GM21825 (cell line): Measurements from ENCODE around the gene WDR72.

Experiments used
- ATAC-seq: cut with Tn5 transposase; IDR thresholded peaks from one replicate; pipeline ENCODE4 v1.9.1; 2021; ENCODE audit warnings: mild to moderate bottlenecking, moderate library complexity; ENCODE audit not compliant: unreplicated experiment

WDR72 gene

DNA sequence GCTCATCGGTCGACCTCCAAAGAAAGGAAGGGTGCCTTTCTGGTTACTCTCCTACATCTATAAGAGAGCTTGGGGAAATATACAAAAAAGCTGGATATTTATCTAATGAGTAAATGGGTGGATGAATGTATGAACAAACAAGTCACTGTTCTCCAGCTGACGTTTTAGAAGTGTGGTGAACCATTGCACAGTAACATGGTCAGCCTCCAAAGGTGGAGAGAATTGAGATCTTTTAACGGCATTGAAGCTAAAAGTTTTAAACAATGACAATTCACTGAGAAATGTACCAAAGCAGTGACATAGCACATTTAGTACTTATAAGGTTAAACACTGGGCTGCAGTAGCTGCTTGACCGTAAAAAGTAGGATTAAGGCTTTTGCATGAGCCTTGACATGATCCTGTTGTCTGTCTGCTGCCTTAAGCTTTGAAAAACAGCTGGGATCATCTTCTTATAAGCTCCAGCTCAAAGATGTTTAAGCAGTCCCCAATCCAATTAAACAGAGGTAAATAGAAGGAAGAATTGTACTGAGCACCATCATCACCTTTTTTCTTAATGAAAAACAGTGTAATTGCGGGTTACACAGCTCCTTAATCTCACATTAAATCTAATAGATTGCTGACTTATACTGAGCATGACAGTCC lies 222.9 kb downstream of the WDR72 start:
- ATAC-seq = no peak

DNA sequence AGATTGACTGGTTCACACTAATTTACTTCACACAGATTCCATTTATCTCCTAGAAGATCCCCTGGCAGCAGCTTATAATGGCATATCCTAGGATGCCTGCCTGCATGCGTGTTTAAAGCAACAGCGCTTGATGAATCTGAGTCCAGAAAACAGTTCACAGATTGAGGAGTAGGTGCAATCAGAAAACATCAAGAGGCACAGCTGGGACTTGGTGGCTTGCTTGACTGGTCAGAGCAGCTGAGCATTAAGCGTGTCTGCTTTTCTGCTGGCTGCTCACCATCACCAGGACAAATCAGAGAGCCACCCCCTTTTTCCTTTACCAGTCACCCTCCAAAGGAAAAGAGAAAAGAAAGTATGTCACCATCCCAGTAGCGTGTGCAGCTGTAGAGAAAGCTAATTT lies 223.6 kb downstream of the WDR72 start:
- ATAC-seq = no peak

DNA sequence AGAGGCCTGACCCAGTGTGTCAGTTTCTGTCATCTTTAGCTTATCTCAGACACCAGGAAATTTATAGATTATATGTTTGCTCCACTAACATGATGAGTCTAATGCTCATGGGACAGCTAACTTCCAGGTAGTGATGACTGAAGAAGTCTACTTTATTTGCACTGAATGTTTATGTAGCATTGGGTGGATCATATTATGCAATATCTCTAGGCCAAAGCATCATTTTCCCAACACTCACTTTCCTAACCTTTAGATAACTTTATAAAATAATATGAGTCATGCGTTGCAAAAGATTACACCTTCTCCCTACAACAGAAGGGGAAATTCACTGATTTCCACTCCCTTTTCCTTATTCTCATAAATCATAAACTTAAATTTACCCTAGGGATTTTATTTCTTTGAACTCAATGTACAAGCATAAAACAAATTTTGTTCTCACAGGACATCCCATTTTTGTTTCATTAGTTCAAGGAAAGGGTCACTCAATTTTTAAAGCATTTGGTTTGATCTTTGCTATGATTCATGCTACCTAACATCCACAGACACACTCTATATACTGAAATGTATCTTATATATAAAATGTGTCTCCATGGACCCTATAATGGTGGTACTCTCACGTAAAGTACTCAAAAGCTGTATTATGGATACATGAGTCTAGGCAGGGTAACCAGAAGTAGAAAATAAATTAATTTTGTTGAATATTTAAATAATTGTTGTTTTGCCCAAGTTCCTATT lies 225.2 kb downstream of the WDR72 start:
- no peak for ATAC-seq

DNA sequence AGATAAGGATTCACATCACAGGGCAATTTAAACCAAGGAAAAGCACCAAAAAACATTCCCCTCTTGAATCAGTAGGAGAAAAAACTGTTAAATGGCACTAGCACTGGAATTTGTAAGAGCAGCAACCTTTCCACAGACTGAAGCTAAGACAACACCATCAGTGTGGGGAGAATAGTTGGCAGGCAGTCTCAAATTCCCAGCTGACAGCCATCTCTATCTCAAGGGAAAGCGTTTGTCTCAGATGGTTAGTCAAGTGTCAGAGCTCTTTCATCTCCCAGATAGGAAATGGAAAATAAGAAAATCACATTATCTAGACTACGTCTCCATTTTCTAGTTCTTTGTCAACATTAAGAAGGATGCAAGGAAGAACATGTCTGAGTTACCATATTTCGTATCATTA lies 228.7 kb downstream of the WDR72 start:
- ATAC-seq = no peak

DNA sequence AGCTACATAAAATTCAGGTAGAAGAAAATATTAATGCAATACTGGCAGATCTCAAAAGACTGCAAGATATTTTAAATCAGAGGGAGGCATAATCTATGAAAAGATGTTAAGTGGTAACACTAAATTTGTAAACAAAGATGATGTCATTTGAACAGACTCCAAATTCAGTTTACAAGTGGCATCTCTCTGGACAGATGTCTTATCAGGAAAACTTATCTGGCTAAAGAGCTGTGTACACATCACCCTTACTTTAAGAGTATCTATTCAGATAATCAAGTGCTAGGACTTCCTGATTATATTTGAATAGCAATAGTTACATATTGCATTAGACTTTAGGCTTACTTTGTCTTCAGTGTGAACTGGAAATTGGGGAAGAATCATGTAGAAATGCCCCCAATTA lies 231.5 kb downstream of the WDR72 start:
- ATAC-seq = no peak

DNA sequence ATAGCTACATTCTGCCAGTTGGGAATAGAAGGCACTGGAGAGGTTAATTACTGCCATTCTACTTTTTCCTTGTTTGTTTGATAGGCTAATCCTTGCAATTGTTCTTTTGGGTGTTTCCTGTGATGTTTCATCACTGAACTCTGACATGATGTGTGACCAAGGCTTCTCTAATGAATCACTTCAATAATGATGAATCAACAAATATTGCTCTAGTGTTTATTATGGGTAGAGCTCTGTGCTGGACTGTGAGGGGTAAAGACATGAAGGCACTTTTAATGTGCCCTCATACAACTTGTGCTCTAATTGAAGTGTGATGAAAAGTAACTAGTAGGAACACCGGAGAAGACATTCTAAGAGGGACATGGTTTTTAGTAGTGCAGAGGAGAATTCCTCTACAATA lies 233.6 kb downstream of the WDR72 start:
- no peak for ATAC-seq

DNA sequence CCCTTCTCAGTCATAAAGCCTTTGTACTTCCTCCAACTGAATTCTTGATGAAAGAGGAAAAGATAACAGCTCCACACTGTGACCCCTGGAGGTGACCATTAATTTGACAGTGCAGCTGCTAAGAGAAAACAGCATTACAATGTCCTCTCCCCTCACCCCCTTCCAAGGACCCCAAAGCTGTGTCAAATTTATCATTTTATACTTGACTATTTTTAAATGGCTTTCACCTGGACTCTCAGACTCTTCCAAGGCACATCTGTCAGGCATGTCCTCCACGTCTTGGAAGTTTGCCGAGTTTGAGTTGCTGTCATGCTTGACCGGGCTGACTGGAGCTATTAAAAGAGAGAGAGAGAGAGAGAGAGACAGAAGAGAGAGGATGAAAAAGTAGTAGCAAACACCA lies 236.5 kb downstream of the WDR72 start:
- no peak for ATAC-seq

DNA sequence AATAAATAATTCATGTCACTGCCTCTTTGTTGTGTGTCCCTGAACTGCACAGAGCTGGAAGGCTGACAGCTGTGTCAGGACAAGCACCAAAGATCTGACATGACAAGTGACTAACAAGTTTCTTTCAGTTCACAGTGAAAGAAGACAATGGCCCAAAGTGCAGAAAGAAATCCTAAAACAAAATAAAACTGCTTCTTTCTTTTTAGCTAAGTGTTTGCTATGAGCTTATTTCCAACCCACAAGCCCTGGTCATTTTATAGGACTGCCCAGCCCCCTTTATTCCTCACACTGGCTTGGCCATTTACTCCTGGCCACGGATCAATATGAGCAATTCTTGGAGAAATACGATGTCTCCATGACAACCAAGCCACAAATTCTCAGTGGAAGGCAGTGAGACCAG lies 238.5 kb downstream of the WDR72 start:
- ATAC-seq = no peak

DNA sequence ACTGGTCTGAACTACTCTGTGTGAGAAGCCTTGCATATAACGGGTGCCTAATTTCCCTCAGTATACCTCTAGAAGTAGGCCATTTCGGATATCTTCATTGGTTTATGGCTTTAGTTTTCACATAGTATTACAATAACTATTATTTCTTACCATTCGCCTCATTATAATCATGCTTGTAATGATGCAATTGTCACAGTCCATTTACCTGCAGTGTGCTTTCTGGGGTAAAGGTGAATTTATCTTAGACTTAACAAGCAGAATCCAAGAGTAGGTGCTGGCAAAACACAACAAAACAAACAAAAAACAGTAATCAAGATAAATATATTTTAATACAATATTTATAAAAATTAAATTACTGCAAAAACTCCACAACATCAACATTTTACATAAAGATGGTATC lies 246.0 kb downstream of the WDR72 start:
- ATAC-seq = no peak

DNA sequence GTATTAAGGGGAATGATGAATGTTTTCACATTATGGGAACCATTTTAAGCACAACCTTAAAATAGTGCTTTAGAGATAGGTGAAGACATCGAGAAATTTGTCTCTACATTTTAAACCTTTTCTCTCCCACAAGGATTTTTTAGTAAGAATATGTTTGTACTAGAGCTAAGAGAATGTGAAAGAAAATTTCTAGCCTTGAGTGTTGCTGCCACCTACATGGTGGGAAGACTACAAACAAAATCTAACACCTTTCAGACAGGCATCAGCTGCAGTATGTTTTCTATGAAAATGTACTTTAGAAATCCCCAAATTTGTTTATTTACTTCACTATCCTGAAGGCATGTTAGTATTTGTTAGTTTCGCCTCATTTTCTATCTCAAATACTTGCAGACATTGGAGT lies 247.4 kb downstream of the WDR72 start:
- no peak for ATAC-seq

DNA sequence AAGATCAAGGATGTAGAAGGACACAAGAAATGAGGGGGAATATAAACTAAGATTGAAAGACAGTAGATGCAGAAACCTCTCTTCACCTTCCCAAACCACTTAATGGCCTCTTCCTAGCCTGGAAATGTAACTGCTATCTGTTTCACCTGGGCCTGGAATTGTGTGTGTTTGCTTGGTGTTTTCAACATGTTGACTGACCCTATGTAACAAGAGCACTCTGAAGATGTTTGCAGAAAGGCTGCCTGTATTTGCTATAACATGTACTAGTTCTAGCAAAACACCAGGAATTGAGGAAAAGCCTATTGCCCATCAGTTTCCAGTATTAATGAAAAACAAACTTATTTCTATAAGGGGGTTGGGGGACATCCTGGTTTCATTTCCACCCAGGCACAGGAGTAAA lies 248.3 kb downstream of the WDR72 start:
- no peak for ATAC-seq

DNA sequence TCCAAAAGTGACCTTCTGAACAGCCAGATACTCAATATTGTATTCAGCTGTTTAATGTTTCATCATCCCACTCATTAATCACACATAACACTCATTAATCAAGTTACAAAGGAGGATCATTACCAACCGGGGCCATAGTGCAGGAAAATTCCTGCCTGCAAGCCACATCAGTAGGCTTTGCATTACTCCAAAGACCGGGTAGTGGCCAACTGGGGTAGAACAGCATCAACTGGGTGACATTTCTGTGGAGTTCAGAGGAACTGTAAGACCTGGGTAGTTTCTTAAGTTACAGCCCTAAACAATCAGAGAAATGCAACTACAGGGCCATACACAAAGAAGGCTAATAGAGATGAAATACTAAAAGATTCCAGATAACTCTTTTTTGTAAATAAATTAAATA lies 253.1 kb downstream of the WDR72 start:
- ATAC-seq = no peak

DNA sequence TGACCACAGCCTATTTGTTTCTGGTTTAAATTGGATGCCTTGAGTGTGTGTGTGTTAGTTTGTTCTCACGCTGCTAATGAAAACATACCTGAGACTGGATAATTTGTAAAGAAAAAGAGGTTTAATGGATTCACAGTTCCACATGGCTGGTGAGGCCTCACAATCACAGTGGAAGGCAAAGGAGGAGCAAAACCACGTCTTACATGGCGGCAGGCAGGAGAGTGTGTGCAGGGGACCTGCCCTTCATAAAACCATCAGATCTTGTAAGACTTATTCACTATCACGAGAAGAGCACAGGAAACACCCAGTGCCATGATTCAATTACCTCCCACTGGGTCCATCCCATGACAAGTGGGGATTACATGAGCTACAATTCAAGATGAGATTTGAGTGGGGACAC lies 260.5 kb downstream of the WDR72 start:
- no peak for ATAC-seq

DNA sequence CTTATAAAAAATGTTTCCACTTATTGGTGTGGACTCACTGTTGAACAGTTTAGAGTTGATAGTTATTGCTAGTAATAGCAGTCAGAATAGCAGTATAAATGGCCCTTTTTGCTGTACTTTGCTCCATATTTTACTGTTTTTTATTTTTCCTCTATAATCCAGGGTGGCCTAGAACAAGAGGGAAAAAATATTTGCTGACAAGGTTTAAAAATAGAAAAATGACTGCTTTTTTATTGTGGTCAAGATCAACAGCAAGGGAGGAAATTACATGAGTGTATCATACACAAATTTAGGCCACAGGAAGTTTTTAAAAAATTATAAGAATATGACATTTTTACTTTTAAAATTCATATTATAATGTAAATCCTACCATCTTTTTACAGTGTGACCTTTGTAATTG lies 269.1 kb downstream of the WDR72 start:
- ATAC-seq = no peak

DNA sequence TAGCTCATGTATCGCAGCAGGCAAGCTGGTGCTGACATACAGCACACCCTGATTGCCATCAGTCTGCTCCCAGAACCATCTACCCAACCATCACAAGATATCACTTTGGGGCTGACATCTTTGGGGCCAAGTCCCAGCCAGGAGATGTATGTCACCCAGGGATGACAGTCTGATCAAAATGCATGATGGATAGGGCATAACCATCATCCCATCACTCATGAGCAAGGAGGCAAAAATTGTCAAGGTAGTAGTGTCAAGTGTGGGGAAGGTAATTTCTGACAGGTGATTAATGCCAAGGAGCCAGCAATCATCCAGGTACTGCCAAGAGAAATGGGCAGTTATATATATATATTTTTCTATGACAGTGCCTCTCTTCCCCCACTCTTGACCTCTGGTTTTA lies 277.4 kb downstream of the WDR72 start:
- no peak for ATAC-seq

DNA sequence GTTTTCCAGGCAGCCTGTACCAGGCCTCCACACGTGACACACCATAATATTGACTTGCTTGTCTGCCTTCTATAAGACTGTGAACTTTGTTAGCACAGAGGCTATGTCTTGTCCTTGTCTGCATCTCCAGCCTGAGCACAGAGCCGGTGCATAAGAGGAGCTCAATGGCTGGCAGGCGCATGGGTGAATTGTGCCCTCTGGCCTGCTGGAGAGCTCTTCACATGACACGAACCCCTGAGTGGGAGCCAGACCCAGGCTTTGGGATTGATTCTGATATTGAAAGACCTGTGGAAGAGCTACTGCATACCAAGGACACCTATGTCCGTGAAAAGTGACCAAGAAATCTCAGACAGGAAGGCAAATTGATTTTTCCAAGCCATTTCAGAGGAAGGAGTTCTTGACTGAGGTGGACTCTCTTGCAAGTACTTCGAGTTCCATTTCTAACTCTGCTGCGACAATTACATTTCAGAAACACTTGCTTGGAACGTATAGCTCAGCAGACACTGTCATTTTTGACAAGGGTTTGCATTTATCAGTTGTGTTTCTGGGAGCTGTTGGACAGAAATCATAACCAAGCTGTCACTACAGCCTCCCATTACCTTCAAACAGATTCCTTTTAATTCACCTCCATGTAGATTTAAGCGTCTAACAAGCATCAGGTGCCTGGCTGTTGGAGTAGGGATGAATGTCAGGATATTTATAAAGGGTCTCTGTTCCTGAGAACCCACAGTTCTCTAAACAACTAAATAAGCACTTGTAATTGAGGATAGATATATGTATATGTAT lies 281.3 kb downstream of the WDR72 start:
- no peak for ATAC-seq

DNA sequence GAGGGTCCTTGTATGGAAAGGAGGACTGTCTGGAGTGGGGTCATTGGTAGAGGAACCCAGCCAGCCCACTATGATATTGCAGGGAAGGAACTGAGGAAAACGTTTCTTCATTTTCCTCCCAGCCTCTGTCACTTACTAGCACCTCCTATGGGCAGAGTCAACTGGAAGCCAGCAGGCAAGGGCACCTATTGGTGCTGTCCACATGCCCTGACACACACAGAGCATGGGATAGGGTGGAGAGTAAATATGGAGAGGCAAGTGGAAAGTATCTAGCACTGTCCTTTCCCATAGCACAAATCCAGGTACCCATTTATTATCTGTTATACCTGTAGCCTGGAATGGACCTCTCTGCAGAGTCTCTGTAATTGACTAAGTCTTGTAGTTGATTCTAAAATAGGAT lies 285.6 kb downstream of the WDR72 start:
- no peak for ATAC-seq

DNA sequence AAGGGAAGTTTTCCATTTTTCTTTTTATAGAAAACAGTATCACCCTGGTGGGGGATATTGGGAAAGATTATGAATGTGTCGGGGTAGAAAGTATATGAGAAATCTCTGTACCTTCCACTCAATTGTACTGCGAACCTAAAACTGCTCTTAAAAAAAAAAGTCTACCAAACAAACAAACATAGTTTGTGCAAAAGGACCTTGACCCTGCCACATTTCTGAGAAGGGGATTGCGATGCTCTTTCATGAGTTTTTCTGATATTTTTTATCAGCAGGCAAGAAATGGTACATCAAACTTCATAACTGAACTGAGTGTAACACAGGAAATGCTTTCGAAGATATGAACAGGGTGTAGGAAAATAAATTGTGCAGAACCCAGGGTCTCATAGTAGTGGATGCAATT lies 286.0 kb downstream of the WDR72 start:
- no peak for ATAC-seq

DNA sequence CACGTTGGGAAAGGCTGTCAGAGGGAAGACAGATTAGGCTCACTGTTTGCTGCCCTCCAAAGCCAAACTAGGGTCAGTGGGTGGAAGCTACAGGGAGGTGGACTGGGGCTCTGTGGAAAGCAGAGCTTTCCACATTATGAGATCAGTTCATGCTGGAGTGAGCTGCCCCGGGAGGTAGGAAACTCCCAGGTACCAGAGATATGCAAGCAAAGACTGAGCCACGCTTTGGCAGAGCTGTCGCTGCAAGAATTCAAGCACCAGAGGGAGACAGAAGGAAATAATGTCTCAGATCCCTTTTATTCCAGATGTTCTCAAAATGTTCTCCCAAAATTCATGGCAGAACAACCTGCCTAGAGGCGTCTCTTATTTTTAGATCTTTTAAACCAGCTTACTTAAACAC lies 286.6 kb downstream of the WDR72 start:
- no peak for ATAC-seq

DNA sequence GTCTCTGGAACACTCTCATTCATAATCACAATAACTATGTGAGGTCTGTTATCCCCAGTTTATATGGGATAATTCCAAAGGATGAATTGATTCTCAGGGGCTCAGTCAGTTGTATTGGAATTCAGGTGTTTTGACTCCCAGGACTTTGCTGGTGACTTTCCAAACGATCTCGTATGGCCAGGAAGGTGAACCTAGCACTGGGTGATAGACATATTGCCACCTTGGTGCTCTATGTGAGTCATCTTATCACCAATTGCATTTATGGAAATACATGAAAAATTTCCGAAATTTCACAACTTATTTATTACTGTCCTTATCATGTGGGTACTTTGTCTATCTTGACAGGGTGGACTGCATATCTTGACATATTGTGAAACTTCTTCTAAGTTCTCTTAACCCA lies 287.3 kb downstream of the WDR72 start:
- ATAC-seq = no peak

DNA sequence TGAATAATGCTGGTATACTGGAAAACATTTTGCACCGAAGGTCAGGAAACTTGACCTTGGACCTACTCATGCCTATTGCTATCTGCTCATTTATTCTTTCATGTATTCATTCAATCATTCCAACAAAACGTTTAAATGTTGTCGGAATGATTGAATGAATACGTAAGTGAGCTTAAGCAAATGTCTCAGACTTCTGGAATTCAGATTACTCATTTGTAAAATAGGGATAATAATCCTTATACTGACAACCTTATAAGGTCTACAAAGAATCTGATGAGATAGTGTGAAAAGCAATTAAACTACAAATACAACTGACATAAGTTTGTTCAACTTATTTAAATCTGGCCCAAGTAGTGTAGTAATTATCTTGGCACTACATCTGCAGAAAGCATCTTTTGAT lies 288.7 kb downstream of the WDR72 start:
- no peak for ATAC-seq

DNA sequence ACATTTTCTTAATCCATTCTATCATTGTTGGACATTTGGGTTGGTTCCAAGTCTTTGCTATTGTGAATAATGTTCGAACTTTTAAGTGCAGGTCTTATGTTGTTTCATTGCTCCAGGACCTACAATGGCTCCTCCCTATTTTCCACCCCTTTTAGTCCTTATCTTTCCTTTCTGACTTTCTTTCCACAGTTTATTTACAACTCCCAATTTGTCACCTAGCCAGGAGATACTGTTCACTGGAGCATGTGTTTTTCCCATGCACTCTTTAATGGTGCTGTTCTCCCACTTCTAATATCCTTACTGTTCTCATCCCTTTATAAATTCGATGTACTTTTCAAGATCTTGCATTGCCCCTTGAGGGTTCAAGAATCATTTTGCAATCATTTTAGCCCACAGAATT lies 290.0 kb downstream of the WDR72 start:
- no peak for ATAC-seq
